Adrenal gland (tissue), 5 donors: ENCODE results near the gene SMYD2.

ENCODE experiments used
- POLR2A ChIP-seq, 2 donors: fragments of 450-650 bp; IDR thresholded peaks; one replicate each; pipeline ENCODE4 v1.6.1; 2017; ENCODE audit warnings: antibody characterized with exemption in 2 of 2, mild to moderate bottlenecking in 2 of 2, moderate library complexity in 1 of 2
- TF ChIP-seq, protein P1 (sequence below), 6 experiments: fragments of 450-650 bp in 4 of 6; fragments of 200-600 bp in 2 of 6; sonication (generic) in 1 of 6; IDR thresholded peaks; 1 replicate in 5 of 6; 2 replicates in 1 of 6; pipeline versions ENCODE4 v1.5.1 to v1.8.0; 2016 to 2021; ENCODE audit warnings: antibody characterized with exemption in 6 of 6, mild to moderate bottlenecking in 2 of 6, moderate library complexity in 1 of 6
- donor health status: DM: no; HTN: no; CAD: no.

DNA sequence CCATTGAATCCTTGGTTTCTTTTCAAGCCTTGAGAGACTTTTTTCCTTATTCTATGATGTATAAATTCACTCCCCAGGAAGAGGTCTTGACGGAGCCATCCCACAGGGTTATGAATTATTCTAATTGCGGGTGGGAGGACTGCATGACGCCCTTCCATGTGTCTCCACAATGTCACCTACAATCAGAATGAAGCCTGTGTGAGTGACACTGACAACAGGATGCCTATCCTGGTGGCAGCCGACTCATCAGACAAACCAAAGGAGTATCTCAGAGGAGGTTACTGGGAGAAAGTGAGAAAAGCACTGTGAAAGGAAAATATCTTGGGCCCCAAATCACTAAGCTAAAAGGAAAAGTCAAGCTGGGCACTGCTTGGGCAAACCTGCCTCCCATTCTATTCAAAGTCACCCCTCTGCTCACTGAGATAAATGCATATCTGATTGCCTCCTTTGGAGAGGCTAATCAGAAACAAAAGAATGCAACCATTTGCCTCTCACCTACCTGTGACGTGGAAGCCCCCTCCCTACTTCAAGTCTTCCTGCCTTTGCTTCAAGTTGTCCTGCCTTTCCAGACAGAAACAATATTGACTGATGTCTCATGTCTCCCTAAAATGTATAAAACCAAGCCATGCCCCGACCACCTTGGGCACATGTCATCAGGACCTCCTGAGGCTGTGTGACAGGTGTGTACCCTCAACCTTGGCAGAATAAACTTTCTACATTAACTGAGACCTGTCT, 98.4 kb downstream of the SMYD2 start:
- no peak for TF ChIP-seq POLR2A (IDR thresholded peaks at IDR 0.05)
- TF ChIP-seq, protein P1, sequence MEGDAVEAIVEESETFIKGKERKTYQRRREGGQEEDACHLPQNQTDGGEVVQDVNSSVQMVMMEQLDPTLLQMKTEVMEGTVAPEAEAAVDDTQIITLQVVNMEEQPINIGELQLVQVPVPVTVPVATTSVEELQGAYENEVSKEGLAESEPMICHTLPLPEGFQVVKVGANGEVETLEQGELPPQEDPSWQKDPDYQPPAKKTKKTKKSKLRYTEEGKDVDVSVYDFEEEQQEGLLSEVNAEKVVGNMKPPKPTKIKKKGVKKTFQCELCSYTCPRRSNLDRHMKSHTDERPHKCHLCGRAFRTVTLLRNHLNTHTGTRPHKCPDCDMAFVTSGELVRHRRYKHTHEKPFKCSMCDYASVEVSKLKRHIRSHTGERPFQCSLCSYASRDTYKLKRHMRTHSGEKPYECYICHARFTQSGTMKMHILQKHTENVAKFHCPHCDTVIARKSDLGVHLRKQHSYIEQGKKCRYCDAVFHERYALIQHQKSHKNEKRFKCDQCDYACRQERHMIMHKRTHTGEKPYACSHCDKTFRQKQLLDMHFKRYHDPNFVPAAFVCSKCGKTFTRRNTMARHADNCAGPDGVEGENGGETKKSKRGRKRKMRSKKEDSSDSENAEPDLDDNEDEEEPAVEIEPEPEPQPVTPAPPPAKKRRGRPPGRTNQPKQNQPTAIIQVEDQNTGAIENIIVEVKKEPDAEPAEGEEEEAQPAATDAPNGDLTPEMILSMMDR (IDR thresholded peaks at IDR 0.05), result no peak
